GM18907 (cell line): ENCODE measurements around the gene SACM1L.

ENCODE experiments used
- ATAC-seq: cut with Tn5 transposase; IDR thresholded peaks from one replicate; pipeline ENCODE4 v1.9.1; 2021; ENCODE audit warnings: mild to moderate bottlenecking, moderate library complexity; ENCODE audit not compliant: unreplicated experiment

Gene SACM1L

GRCh38 chr3:45781841-45782240, 92.6 kb downstream of the SACM1L start:
- ATAC-seq, result no peak

GRCh38 chr3:45782381-45782780, 93.2 kb downstream of the SACM1L start:
- ATAC-seq, result no peak

- ATAC-seq, result no peak
Observed at GRCh38 chr3:45783667-45784066, 94.5 kb downstream of the SACM1L start.

- no peak for ATAC-seq
Observed at GRCh38 chr3:45785605-45786150, 96.5 kb downstream of the SACM1L start.

- ATAC-seq, result no peak
Observed at GRCh38 chr3:45786801-45787495, 97.8 kb downstream of the SACM1L start.

- ATAC-seq, result no peak
Observed at GRCh38 chr3:45787551-45787950, 98.4 kb downstream of the SACM1L start.

GRCh38 chr3:45789235-45789812, 100.1 kb downstream of the SACM1L start:
- no peak for ATAC-seq

- no peak for ATAC-seq
Observed at GRCh38 chr3:45790596-45790995, 101.4 kb downstream of the SACM1L start.

GRCh38 chr3:45792036-45792435, 102.8 kb downstream of the SACM1L start:
- ATAC-seq, result no peak

GRCh38 chr3:45792516-45793172, 103.4 kb downstream of the SACM1L start:
- ATAC-seq, result no peak

GRCh38 chr3:45793482-45794176, 104.4 kb downstream of the SACM1L start:
- ATAC-seq, result no peak

GRCh38 chr3:45794177-45794560, 105.0 kb downstream of the SACM1L start:
- no peak for ATAC-seq

- no peak for ATAC-seq
Observed at GRCh38 chr3:45794660-45795059, 105.5 kb downstream of the SACM1L start.
